GM12878 (cell line): ENCODE data around the gene SPHK1. TPM values are rescaled to one million over a fixed set of nuclear protein-coding genes. Genes with fewer than 3 reads are reported as not detected.
A peak's percentile ranks its signal among the peaks of the same experiment; 100 is the strongest.

Experiments used
- ATAC-seq: fragments of 200-7000 bp; cut with Tn5 transposase; 3 replicates; pipeline ENCODE4 v1.9.1; 2020; ENCODE audit warnings: mild to moderate bottlenecking, moderate library complexity
- BruUV-seq: library from RNA; stranded (reverse); fragments of 400-500 nt; replicated peaks from 2 replicates; lab custom pipeline; 2021; lab: Mats Ljungman, UMichigan
- CTCF ChIA-PET: fragments of 300-600 bp; sonication (Branson Sonifier 250); formaldehyde crosslinking; extraction: SDS; loops from one replicate; lab custom pipeline; 2021; ENCODE audit warnings: inconsistent platforms; lab: Yijun Ruan, JAX
- POLR2A ChIA-PET: fragments of 350-600 bp; formaldehyde crosslinking; extraction: SDS; loops from one replicate; lab custom pipeline; 2021; ENCODE audit warnings: inconsistent platforms; lab: Charles Lee
- RAD21 ChIA-PET: fragments of 300-600 bp; sonication (Branson Sonifier 250); formaldehyde crosslinking; loops from one replicate; lab custom pipeline; 2023; ENCODE audit warnings: antibody characterized with exemption; ENCODE audit not compliant: unreplicated experiment; lab: Charles Lee
- SMC1A ChIA-PET: fragments of 300-600 bp; sonication (Branson Sonifier 250); formaldehyde crosslinking; loops from one replicate; lab custom pipeline; 2023; ENCODE audit not compliant: unreplicated experiment, uncharacterized antibody; lab: Charles Lee
- DNase-seq: peaks from one replicate; pipeline ENCODE4 v3.0.0-alpha.2; 2011; ENCODE audit warnings: low read depth, low spot score
- FAIRE-seq: peaks from 3 replicates; lab custom pipeline; 2011; peaks lifted over from hg19 to GRCh38; lab: Jason Lieb, UNC
- H2AFZ ChIP-seq: 2 replicates; pipeline ENCODE4 v1.6.0; 2011; ENCODE audit warnings: low read depth, low read length, control low read depth; ENCODE audit not compliant: control insufficient read depth
- H3K27ac ChIP-seq: 2 replicates; pipeline ENCODE4 v1.5.1; 2011; ENCODE audit warnings: control low read depth; ENCODE audit not compliant: control insufficient read depth, insufficient read depth
- H3K27me3 ChIP-seq, 2 experiments: replicated peaks in 1 of 2; 2 replicates each; pipeline versions ENCODE4 v1.6.0 to v1.6.1; 2011; ENCODE audit warnings: low read length in 1 of 2; ENCODE audit not compliant: control insufficient read depth in 2 of 2, insufficient read depth in 2 of 2
- H3K36me3 ChIP-seq, 2 experiments: 2 replicates each; pipeline ENCODE4 v1.5.1; 2011; ENCODE audit warnings: low read length in 1 of 2; ENCODE audit not compliant: control insufficient read depth in 2 of 2, insufficient read depth in 2 of 2
- H3K4me1 ChIP-seq: 2 replicates; pipeline ENCODE4 v1.6.1; 2011; ENCODE audit warnings: mild to moderate bottlenecking, low read length, moderate library complexity, mixed read lengths; ENCODE audit not compliant: control insufficient read depth, insufficient read depth
- H3K4me2 ChIP-seq: 2 replicates; pipeline ENCODE4 v1.6.0; 2011; ENCODE audit warnings: control low read depth; ENCODE audit not compliant: control insufficient read depth, insufficient read depth
- H3K4me3 ChIP-seq: fragments of 200-600 bp; sonication (generic); 2 replicates; pipeline ENCODE4 v1.5.1; 2016
- H3K79me2 ChIP-seq: 2 replicates; pipeline ENCODE4 v1.6.0; 2011; ENCODE audit warnings: low read length; ENCODE audit not compliant: control insufficient read depth, insufficient read depth
- H3K9ac ChIP-seq: 2 replicates; pipeline ENCODE4 v1.8.0; 2011; ENCODE audit warnings: low read length, control low read depth, mixed read lengths; ENCODE audit not compliant: control insufficient read depth, insufficient read depth
- H3K9me3 ChIP-seq: replicated peaks from 3 replicates; pipeline ENCODE4 v1.5.1; 2011; ENCODE audit warnings: mild to moderate bottlenecking, low read length; ENCODE audit not compliant: control insufficient read depth, insufficient read depth
- H4K20me1 ChIP-seq: 2 replicates; pipeline ENCODE4 v1.6.0; 2011; ENCODE audit not compliant: control insufficient read depth, insufficient read depth
- CREB1 ChIP-seq: IDR thresholded peaks from 2 replicates; pipeline ENCODE4 v1.6.1; 2012; ENCODE audit warnings: low read depth, mild to moderate bottlenecking, inconsistent platforms
- CREM ChIP-seq: IDR thresholded peaks from 2 replicates; pipeline ENCODE4 v1.6.1; 2014; ENCODE audit warnings: antibody characterized with exemption, low read depth
- CTCF ChIP-seq, 3 experiments: IDR thresholded peaks in 2 of 3; conservative IDR thresholded peaks in 1 of 3; 2 replicates each; pipeline ENCODE4 v1.5.1; 2011; ENCODE audit warnings: low read depth in 3 of 3, low read length in 3 of 3, mild to moderate bottlenecking in 3 of 3, control low read depth in 2 of 3, moderate library complexity in 2 of 3, inconsistent platforms in 1 of 3, mixed read lengths in 1 of 3; ENCODE audit not compliant: control insufficient read depth in 2 of 3, insufficient read depth in 1 of 3; ENCODE audit errors: extremely low read depth in 1 of 3
- POU2F2 ChIP-seq: IDR thresholded peaks from 3 replicates; pipeline ENCODE4 v1.6.1; 2011; ENCODE audit warnings: low read depth, mild to moderate bottlenecking, low read length, borderline replicate concordance
- RFX5 ChIP-seq: IDR thresholded peaks from 2 replicates; pipeline ENCODE4 v1.6.1; 2011; ENCODE audit warnings: low read depth, low read length, improper control_type of control experiment
- WGBS: methylation state at CpG from one replicate; pipeline ENCODE4 v1.1.6; 2016; ENCODE audit warnings: low lambda C conversion rate; ENCODE audit not compliant: insufficient replicate concordance, insufficient coverage; ENCODE audit errors: missing lambda C conversion rate; 5-methylcytosine and 5-hydroxymethylcytosine counted together
- in situ Hi-C: fragments of 300-500 bp; cut with MboI; formaldehyde crosslinking; loops from 9 replicates; pipeline ENCODE4 v1.14.3; 2018; ENCODE audit warnings: mixed read lengths
- intact Hi-C: fragments of 100-400 bp; cut with micrococcal nuclease; formaldehyde crosslinking; loops from one replicate; pipeline ENCODE4 v1.14.2; 2022; ENCODE audit not compliant: unreplicated experiment
- polyA plus RNA-seq, 11 experiments: library from polyadenylated mRNA; depleted of rRNA in 4 of 11; unstranded in 6 of 11; stranded (reverse) in 5 of 11; fragments of >200 nt; fragmentation: Nextera tagmentation in 4 of 11; fragmentation: Illumina TruSeq in 1 of 11; extraction: Ambion mirVana in 4 of 11; extraction: Trizol in 1 of 11; gene quantifications; 1 replicate in 1 of 11; 2 replicates in 10 of 11; pipeline versions ENCODE4 v1.2.1 to v1.2.3, GENCODE V29; 2011 to 2016; ENCODE audit warnings: inconsistent platforms in 2 of 11, missing spikeins in 2 of 11, low read depth in 1 of 11
- total RNA-seq, 4 experiments: library from RNA; depleted of rRNA in 3 of 4; stranded (reverse); fragments of >200 nt in 3 of 4; fragmentation: Illumina TruSeq in 1 of 4; extraction: Trizol in 1 of 4; gene quantifications; 2 replicates each; pipeline versions ENCODE4 v1.2.1 to v1.2.3, GENCODE V29; 2013 to 2021
- TF ChIP-seq, protein P1 (sequence below): fragments of 450-650 bp; IDR thresholded peaks from 2 replicates; pipeline ENCODE4 v1.6.1; 2017; ENCODE audit warnings: mild to moderate bottlenecking, moderate library complexity

The SPHK1 gene
- total and polyA plus RNA-seq, 10 of the 15 experiments (the other 5 are each of a cell fraction or from before 2014, with no cell fraction given) = 0.09 to 1.1 (median 0.36) TPM; not detected in 2

DNA sequence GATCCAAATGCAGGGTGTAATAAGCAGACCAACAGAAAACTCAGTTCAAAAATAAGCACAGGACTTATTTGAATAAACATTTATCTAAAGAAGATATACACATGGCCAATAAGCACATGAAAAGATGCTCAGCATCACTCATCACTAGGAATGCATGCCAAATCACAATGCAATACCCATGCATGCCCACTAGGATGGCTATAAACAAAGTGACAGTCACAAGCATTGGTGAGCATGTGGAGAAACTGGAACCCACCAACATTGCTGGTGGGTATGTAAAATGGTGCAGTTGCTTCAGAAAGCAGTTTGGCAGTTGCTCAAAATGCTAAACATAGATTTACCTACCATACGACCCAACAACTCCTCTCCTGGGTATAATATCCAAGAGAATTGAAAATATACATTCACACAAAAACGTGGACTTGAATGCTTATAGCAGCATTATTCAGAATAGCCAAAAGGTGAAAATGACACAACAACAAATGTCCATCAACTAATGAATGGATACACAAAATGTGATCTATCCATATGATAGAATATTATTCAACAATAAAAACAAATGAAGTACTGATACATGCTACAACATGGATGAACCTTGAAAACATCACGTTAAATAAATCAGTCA lies 48.4 kb downstream of the SPHK1 start:
- SMC1A ChIA-PET = no interaction called here
- RAD21 ChIA-PET = no interaction called here
- Histone ChIP-seq H3K79me2 (peaks cover 41% of the 10 kb centered on the region), H3K4me1 (peaks cover 18% of the 10 kb centered on the region), H3K4me2 (no peak overlapping the region), H3K9me3 (no peaks in the 10 kb centered on the region), H3K27ac (no peak overlapping the region), H2AFZ (no peak overlapping the region), H3K36me3 (0 out of 4 replicates have a peak, but pooled peaks cover 0 to 3% of the 10 kb centered on the region in 2 experiments), H3K27me3 (no peaks in the 10 kb centered on the region), H3K4me3 (no peak overlapping the region), H3K9ac (no peak overlapping the region), H4K20me1 (no peaks in the 10 kb centered on the region; the same call in 1 of the 2 replicates)
- intact Hi-C loops (no loop called here), in situ Hi-C loops (no loop called here)
- CTCF ChIA-PET = no interaction called here
- WGBS = 72% methylated on average over 3 of the region's 3 CpGs
- TF ChIP-seq CREB1 = peak; percentile 45; the same call in 1 of the 2 replicates
- peak; percentile 36; the same call in 1 of the 2 replicates for TF ChIP-seq CREM
- TF ChIP-seq RFX5 = peak; percentile 78
- TF ChIP-seq, protein P1, sequence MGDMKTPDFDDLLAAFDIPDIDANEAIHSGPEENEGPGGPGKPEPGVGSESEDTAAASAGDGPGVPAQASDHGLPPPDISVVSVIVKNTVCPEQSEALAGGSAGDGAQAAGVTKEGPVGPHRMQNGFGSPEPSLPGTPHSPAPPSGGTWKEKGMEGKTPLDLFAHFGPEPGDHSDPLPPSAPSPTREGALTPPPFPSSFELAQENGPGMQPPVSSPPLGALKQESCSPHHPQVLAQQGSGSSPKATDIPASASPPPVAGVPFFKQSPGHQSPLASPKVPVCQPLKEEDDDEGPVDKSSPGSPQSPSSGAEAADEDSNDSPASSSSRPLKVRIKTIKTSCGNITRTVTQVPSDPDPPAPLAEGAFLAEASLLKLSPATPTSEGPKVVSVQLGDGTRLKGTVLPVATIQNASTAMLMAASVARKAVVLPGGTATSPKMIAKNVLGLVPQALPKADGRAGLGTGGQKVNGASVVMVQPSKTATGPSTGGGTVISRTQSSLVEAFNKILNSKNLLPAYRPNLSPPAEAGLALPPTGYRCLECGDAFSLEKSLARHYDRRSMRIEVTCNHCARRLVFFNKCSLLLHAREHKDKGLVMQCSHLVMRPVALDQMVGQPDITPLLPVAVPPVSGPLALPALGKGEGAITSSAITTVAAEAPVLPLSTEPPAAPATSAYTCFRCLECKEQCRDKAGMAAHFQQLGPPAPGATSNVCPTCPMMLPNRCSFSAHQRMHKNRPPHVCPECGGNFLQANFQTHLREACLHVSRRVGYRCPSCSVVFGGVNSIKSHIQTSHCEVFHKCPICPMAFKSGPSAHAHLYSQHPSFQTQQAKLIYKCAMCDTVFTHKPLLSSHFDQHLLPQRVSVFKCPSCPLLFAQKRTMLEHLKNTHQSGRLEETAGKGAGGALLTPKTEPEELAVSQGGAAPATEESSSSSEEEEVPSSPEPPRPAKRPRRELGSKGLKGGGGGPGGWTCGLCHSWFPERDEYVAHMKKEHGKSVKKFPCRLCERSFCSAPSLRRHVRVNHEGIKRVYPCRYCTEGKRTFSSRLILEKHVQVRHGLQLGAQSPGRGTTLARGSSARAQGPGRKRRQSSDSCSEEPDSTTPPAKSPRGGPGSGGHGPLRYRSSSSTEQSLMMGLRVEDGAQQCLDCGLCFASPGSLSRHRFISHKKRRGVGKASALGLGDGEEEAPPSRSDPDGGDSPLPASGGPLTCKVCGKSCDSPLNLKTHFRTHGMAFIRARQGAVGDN = no peak
- TF ChIP-seq POU2F2 = 0 out of 3 replicates have a peak, but pooled peaks have one; percentile 33
- TF ChIP-seq CTCF (IDR thresholded peaks at IDR 0.05 in 2 of 3, conservative IDR thresholded peaks at IDR 0.05 in 1 of 3; ENCODE audit: control insufficient read depth in 2 of 3, extremely low read depth in 1 of 3, insufficient read depth in 1 of 3, low read depth in 3 of 3, low read length in 3 of 3) = peak in 2 of 3 experiments; percentile 49 to 50; a peak in 3 of 6 replicates
- no TSS peak for BruUV-seq
- POLR2A ChIA-PET = no interaction called here
- no peak for DNase-seq
- FAIRE-seq = peak; percentile 59
- peak; percentile 87 for ATAC-seq
